Measurements from ENCODE around the gene KIF26B.
"Not testable (repeated sequence)": the region's sequence is repeated elsewhere in the genome, so short reads cannot be mapped to it uniquely, and the experiment has no call there.

KIF26B gene

DNA sequence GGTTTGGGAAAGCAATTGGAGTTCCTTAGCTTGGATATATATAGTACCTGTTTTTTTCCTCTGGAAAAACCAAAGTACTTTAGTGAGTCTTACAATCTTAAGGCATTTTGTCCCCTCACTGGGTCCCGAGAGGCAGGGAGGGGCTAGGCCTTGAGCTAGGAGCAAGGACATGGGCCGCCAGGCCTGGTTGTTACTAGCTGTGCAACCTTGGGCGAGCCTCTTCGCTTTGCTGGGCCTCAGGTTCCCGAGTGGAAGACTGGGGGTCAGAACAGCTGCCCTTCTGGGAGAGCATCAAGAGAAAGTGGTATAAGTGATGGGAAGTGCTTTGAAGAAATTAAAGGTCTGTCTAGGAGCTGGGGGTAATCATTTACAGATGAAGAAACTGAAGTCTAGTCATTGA, 553.2 kb downstream of the KIF26B start:
- DNase-seq (ENCODE audit: low read depth in 2 of 2), result no peak
- H3K4me3 ChIP-seq (replicated peaks in 1 of 2; ENCODE audit: low read depth in 2 of 2, low read length in 2 of 2), result no peak overlapping the region
- TF ChIP-seq, protein P1, sequence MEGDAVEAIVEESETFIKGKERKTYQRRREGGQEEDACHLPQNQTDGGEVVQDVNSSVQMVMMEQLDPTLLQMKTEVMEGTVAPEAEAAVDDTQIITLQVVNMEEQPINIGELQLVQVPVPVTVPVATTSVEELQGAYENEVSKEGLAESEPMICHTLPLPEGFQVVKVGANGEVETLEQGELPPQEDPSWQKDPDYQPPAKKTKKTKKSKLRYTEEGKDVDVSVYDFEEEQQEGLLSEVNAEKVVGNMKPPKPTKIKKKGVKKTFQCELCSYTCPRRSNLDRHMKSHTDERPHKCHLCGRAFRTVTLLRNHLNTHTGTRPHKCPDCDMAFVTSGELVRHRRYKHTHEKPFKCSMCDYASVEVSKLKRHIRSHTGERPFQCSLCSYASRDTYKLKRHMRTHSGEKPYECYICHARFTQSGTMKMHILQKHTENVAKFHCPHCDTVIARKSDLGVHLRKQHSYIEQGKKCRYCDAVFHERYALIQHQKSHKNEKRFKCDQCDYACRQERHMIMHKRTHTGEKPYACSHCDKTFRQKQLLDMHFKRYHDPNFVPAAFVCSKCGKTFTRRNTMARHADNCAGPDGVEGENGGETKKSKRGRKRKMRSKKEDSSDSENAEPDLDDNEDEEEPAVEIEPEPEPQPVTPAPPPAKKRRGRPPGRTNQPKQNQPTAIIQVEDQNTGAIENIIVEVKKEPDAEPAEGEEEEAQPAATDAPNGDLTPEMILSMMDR (IDR thresholded peaks at IDR 0.05; ENCODE audit: low read depth, low read length), result no peak

GRCh38 chr1:245710961-245711903, 556.4 kb downstream of the KIF26B start:
- DNase-seq (ENCODE audit: low read depth in 2 of 2), result no peak
- TF ChIP-seq, protein P1 (IDR thresholded peaks at IDR 0.05; ENCODE audit: low read depth, low read length), result no peak
- no peak overlapping the region for H3K4me3 ChIP-seq (replicated peaks in 1 of 2; ENCODE audit: low read depth in 2 of 2, low read length in 2 of 2)

DNA sequence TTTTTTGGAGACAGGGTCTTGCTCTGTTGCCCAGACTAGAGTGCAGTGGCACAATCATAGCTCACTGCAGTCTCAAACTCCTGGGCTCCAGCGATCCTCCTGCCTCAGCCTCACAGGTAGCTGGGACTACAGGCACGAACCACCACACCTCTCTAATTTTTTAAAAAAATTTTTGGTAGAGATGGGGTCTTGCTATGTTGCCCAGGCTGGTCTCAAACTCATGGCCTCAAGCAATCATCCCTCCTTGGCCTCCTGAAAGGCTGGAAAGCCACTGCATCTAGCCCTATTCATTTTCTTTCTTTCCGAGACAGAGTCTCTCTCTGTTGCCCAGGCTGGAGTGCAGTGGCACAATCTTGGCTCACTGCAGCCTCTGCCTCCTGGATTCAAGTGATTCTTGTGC, 559.2 kb downstream of the KIF26B start:
- H3K4me3 ChIP-seq (replicated peaks in 1 of 2; ENCODE audit: low read depth in 2 of 2, low read length in 2 of 2); DNase-seq (ENCODE audit: low read depth in 2 of 2): not testable (repeated sequence)

DNA sequence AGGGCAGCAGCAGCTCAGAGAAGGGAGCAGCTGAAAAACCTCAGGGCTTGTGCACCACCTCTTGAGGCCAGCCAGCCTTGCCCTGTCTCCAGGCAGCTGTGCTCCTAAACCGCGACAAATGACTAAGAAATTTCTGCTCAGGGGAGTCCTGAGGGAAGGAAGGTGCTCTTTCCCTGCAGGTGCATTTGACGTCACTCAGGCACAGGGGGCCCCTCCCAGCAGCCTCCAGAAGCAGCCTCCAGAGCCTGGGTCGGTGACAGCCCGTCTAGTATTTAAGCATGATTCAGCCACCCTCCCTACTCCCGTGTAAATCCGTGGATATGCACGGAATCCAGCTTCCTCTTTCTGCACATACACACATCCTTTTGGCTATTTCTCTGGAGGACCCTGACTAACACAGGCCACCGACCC, 560.5 kb downstream of the KIF26B start:
- H3K4me3 ChIP-seq (replicated peaks in 1 of 2; ENCODE audit: low read depth in 2 of 2, low read length in 2 of 2), result no peak overlapping the region
- peak; percentile 17 to 58 for DNase-seq (ENCODE audit: low read depth in 2 of 2)
- TF ChIP-seq, protein P1 (IDR thresholded peaks at IDR 0.05; ENCODE audit: low read depth, low read length), result no peak

GRCh38 chr1:245715970-245716369, 561.2 kb downstream of the KIF26B start:
- DNase-seq (ENCODE audit: low read depth in 2 of 2), result peak; percentile 72 to 95
- TF ChIP-seq, protein P1 (IDR thresholded peaks at IDR 0.05; ENCODE audit: low read depth, low read length), result no peak
- H3K4me3 ChIP-seq (replicated peaks in 1 of 2; ENCODE audit: low read depth in 2 of 2, low read length in 2 of 2), result no peak overlapping the region

DNA sequence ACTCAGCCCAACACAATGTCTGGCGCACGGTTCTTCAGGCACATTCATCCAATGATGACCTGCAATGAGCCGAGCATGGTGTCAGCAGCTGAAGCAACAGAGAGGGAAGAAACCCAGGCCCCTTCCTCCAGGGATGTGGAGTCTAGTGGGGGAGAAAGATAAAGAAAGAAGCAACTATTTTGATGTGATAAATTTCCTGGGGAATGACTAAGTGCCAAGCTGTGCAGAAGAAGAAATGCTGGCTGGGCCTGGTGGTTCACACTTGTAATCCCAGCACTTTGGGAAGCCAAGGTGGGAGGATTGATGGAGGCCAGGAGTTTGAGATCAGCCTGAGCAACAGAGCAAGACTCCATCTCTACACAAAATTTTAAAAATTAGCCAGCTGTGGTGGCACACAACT, 561.8 kb downstream of the KIF26B start:
- no peak for DNase-seq (ENCODE audit: low read depth in 2 of 2)
- TF ChIP-seq, protein P1 (IDR thresholded peaks at IDR 0.05; ENCODE audit: low read depth, low read length), result no peak
- no peak overlapping the region for H3K4me3 ChIP-seq (replicated peaks in 1 of 2; ENCODE audit: low read depth in 2 of 2, low read length in 2 of 2)

GRCh38 chr1:245717611-245718010, 562.8 kb downstream of the KIF26B start:
- TF ChIP-seq, protein P1 (IDR thresholded peaks at IDR 0.05; ENCODE audit: low read depth, low read length), result no peak
- DNase-seq (ENCODE audit: low read depth in 2 of 2), result peak in 1 of 2 donors; percentile 21
- H3K4me3 ChIP-seq (replicated peaks in 1 of 2; ENCODE audit: low read depth in 2 of 2, low read length in 2 of 2), result no peak overlapping the region
